ENCODE measurements around the gene GALNT13. TPM values are rescaled to one million over a fixed set of nuclear protein-coding genes. Genes with fewer than 3 reads are reported as not detected.

Gene GALNT13
- total RNA-seq, 1 donor from 2014 or later: 0.25 TPM

DNA sequence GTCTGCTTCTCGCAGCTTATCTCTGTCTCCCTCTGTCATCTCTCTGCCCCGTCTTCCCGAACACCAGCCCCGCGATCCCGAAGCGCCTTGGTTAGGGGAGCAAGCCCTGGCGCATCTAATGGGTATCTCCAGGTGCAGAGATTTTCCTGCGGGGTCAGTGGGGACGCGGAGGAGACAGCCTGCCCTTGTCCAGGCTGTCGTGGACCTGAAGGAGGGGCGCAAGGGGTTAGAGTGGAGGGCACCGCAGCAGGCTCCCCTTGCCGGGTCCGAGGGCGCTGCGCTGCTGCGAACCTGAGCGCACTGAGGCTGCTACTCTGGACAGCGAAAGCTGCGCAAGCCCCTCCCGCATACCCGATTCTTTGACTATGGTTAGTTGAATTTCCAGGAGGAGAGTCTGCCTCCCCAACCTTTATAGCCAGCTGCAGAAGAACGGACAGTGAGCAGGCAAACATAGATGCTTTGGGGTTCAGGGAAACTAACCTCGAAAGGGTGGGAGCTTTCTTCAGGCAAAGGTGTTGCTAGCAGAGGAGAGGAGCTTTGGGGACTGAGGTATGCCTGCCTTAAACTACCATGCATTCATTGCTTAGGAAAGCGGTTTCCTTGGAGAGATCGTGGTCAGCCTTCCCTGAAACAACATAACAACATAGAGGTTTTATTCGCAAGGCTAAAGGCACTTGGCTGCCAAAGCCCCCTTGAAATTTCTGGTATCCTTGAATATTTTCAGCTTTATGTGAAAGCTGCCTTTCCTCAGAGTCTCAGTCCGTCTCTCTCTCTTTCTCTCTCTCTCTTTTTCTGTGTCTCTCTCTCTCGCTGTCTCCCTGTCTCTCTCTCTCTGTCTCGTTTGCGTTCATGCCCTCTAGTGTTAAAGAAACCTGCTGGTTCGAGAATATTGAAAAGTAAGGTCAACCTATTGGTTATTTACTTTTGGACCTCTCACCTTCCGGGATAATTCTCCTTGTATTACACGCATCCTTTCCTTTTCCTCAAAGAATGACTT is 1.6 kb downstream of the GALNT13 start:
- H3K27ac ChIP-seq: no peak overlapping the region
- intact Hi-C loops (cut with DNase I): no loop called here
- no peaks in the 10 kb centered on the region for H3K36me3 ChIP-seq
- no peak overlapping the region for H3K4me3 ChIP-seq
- no peak for DNase-seq (ENCODE audit: extremely low spot score in 2 of 2)
- H3K4me1 ChIP-seq: no peaks in the 10 kb centered on the region
- H3K9me3 ChIP-seq: no peaks in the 10 kb centered on the region
- TF ChIP-seq, protein P1, sequence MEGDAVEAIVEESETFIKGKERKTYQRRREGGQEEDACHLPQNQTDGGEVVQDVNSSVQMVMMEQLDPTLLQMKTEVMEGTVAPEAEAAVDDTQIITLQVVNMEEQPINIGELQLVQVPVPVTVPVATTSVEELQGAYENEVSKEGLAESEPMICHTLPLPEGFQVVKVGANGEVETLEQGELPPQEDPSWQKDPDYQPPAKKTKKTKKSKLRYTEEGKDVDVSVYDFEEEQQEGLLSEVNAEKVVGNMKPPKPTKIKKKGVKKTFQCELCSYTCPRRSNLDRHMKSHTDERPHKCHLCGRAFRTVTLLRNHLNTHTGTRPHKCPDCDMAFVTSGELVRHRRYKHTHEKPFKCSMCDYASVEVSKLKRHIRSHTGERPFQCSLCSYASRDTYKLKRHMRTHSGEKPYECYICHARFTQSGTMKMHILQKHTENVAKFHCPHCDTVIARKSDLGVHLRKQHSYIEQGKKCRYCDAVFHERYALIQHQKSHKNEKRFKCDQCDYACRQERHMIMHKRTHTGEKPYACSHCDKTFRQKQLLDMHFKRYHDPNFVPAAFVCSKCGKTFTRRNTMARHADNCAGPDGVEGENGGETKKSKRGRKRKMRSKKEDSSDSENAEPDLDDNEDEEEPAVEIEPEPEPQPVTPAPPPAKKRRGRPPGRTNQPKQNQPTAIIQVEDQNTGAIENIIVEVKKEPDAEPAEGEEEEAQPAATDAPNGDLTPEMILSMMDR (IDR thresholded peaks at IDR 0.05): no peak
- TF ChIP-seq POLR2A (IDR thresholded peaks at IDR 0.05) (no peak), POLR2AphosphoS5 (IDR thresholded peaks at IDR 0.05; ENCODE audit: insufficient read depth in 1 of 2, low read depth in 1 of 2) (no peak)
- no peaks in the 10 kb centered on the region for H3K27me3 ChIP-seq

DNA sequence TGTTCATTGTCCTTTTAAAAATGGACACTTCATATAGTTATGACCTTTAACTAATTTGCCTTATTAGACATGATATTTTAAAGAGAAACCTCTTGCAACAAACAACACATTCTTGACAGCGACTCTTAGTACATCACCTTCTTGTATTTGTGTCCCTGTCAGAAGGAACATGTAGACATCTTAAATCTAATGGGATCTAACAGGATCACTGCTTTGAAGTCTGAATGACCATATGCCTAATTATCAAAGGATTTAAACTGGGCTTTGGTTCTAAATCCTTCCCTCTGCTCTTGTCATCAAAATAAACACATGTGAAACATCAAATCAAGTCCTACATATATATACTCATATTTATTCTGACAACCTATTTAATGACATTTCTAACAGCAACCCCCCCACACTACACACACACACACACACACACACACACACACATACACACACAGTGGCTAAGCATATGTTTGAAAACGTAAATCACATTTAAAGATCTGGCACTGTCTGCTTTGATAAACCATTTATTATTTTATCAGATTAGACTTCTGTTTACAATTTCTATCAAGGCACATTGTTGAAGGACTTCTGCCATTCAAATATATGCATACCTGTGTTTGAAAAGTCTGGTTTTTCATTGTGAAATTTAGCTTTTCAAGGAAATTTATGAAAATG is 4.2 kb downstream of the GALNT13 start:
- no peaks in the 10 kb centered on the region for H3K4me1 ChIP-seq
- H3K4me3 ChIP-seq: no peak overlapping the region
- H3K27ac ChIP-seq: no peak overlapping the region
- TF ChIP-seq, protein P1 (IDR thresholded peaks at IDR 0.05): no peak
- no peak for TF ChIP-seq POLR2A (IDR thresholded peaks at IDR 0.05)
- no peak for TF ChIP-seq POLR2AphosphoS5 (IDR thresholded peaks at IDR 0.05; ENCODE audit: insufficient read depth in 1 of 2, low read depth in 1 of 2)
- no peaks in the 10 kb centered on the region for H3K36me3 ChIP-seq
- intact Hi-C loops (cut with DNase I): no loop called here
- DNase-seq (ENCODE audit: extremely low spot score in 2 of 2): no peak
- H3K27me3 ChIP-seq: no peaks in the 10 kb centered on the region
- no peaks in the 10 kb centered on the region for H3K9me3 ChIP-seq

DNA sequence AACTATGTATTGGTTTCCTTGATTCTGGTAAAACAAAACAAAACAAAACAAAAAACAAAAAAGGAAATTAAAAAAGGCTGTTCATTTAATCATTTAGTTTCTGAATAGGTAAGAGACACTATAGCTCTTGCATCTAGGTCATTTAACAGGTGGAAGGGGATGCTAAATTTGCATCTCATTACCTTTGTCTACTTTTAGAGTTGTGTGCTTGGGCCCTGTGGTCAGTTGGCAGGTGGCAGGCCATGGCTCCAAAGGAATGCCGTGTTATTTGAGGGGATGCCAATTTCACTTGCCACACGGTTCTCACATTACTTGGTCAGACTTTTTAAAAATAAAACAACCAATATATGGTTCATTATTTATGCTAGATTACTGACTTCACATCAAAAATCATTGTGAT is 9.2 kb downstream of the GALNT13 start:
- Histone ChIP-seq H3K9me3 (no peaks in the 10 kb centered on the region), H3K4me3 (no peak overlapping the region), H3K36me3 (no peaks in the 10 kb centered on the region), H3K4me1 (no peaks in the 10 kb centered on the region), H3K27me3 (no peaks in the 10 kb centered on the region), H3K27ac (no peak overlapping the region)
- no peak for DNase-seq (ENCODE audit: extremely low spot score in 2 of 2)
- intact Hi-C loops (cut with DNase I): no loop called here
- TF ChIP-seq POLR2AphosphoS5 (IDR thresholded peaks at IDR 0.05; ENCODE audit: insufficient read depth in 1 of 2, low read depth in 1 of 2) (no peak), POLR2A (IDR thresholded peaks at IDR 0.05) (no peak)
- TF ChIP-seq, protein P1 (IDR thresholded peaks at IDR 0.05): no peak

DNA sequence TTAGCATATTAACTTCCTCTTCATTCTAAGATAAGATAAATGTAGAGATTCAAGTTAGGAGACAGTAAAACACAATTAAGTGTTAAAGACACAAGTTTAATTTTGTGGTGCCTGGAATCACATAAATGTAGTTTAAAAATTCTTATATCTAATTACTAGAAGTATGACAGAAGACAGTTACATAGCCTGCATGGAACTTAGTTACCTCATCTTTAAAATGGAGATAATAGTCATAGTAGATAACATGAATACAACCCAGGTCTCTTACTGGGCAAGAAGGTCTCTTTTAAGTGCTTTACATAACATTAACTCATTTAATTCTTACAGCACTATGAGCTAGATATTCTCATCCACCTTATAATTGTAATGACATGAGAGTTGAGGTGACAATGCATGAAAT is 15.1 kb downstream of the GALNT13 start:
- Histone ChIP-seq H3K27me3 (no peaks in the 10 kb centered on the region), H3K27ac (no peak overlapping the region), H3K36me3 (no peaks in the 10 kb centered on the region), H3K4me3 (no peak overlapping the region), H3K4me1 (no peaks in the 10 kb centered on the region), H3K9me3 (no peaks in the 10 kb centered on the region)
- TF ChIP-seq POLR2AphosphoS5 (IDR thresholded peaks at IDR 0.05; ENCODE audit: insufficient read depth in 1 of 2, low read depth in 1 of 2) (no peak), POLR2A (IDR thresholded peaks at IDR 0.05) (no peak)
- TF ChIP-seq, protein P1 (IDR thresholded peaks at IDR 0.05): no peak
- intact Hi-C loops (cut with DNase I): no loop called here
- no peak for DNase-seq (ENCODE audit: extremely low spot score in 2 of 2)
